ENCODE results near the gene EID3. TPM values are rescaled to one million over a fixed set of nuclear protein-coding genes. Genes with fewer than 3 reads are reported as not detected.

The EID3 gene
- total RNA-seq, 1 donor from 2014 or later, result 9.1 TPM

DNA sequence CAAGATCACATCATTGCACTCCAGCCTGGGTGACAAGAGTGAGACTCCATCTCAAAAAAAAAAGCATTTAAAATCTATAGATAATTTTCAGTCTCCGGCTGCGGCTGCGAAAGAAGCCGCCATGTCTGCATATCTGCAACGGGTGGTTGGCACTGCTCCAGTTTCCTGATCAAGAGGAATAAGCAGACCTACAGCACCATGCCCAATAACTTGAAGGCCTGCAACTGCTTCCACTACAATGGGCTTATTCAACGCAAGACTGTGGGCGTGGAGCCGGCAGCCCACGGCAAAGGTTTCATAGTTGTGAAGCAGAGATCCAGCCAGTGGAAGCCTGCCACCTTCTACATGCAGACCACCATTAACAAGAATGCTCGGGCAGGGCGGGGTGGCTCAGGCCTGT is 30.6 kb upstream of the EID3 start:
- H3K36me3 ChIP-seq, result no peaks in the 10 kb centered on the region
- H3K4me1 ChIP-seq, result no peaks in the 10 kb centered on the region
- TF ChIP-seq POLR2A (IDR thresholded peaks at IDR 0.05) (no peak), CTCF (IDR thresholded peaks at IDR 0.05) (no peak), POLR2AphosphoS5 (IDR thresholded peaks at IDR 0.05; ENCODE audit: insufficient read depth in 1 of 2, low read depth in 1 of 2) (no peak)
- intact Hi-C loops (cut with DNase I), result no loop called here
- no peak overlapping the region for H3K27ac ChIP-seq
- DNase-seq (ENCODE audit: extremely low spot score in 2 of 2), result no peak
- H3K4me3 ChIP-seq, result no peak overlapping the region
- no peaks in the 10 kb centered on the region for H3K9me3 ChIP-seq
- H3K27me3 ChIP-seq, result no peaks in the 10 kb centered on the region

- intact Hi-C loops (cut with DNase I), result no loop called here
Measured at GRCh38 chr12:104273503-104273902, 30.0 kb upstream of the EID3 start.

GRCh38 chr12:104274811-104275210 is 28.7 kb upstream of the EID3 start:
- Histone ChIP-seq H3K4me1 (no peaks in the 10 kb centered on the region), H3K27ac (no peak overlapping the region), H3K36me3 (no peaks in the 10 kb centered on the region), H3K9me3 (no peaks in the 10 kb centered on the region), H3K27me3 (no peaks in the 10 kb centered on the region), H3K4me3 (no peak overlapping the region)
- DNase-seq (ENCODE audit: extremely low spot score in 2 of 2), result no peak
- intact Hi-C loops (cut with DNase I), result loop anchor here (5.0 kb wide), 1 partner anchor 393 kb away; no protein-coding TSS in a partner anchor
- TF ChIP-seq CTCF (IDR thresholded peaks at IDR 0.05) (no peak), POLR2AphosphoS5 (IDR thresholded peaks at IDR 0.05; ENCODE audit: insufficient read depth in 1 of 2, low read depth in 1 of 2) (no peak), POLR2A (IDR thresholded peaks at IDR 0.05) (no peak)

More at GRCh38 chr12:104273503-104273902, 30.0 kb upstream of the EID3 start:
- Histone ChIP-seq H3K27me3 (no peaks in the 10 kb centered on the region), H3K4me3 (no peak overlapping the region), H3K4me1 (no peaks in the 10 kb centered on the region), H3K27ac (no peak overlapping the region), H3K9me3 (no peaks in the 10 kb centered on the region), H3K36me3 (no peaks in the 10 kb centered on the region)
- DNase-seq (ENCODE audit: extremely low spot score in 2 of 2), result no peak
- TF ChIP-seq POLR2AphosphoS5 (IDR thresholded peaks at IDR 0.05; ENCODE audit: insufficient read depth in 1 of 2, low read depth in 1 of 2), result no peak
- TF ChIP-seq POLR2A (IDR thresholded peaks at IDR 0.05), result no peak
- no peak for TF ChIP-seq CTCF (IDR thresholded peaks at IDR 0.05)

DNA sequence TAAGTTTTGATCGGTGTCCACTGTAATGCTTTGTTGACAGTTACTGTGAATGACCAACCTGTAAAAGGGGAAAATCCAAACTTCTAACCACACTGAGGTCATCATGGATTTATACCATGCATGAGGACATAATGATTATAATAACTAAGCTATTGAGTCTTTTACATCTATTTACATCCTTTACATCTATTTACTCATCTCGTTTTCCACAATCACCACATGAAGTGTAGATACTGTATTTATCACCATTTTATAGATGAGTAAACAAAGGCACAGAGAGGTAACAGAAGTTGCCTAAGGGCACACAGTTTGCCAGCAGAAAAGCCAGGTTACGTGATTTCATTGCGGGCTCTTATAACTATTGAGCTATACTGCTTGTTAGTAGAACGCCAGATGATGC is 27.9 kb upstream of the EID3 start:
- Histone ChIP-seq H3K4me3 (no peak overlapping the region), H3K27ac (no peak overlapping the region), H3K4me1 (no peaks in the 10 kb centered on the region), H3K36me3 (no peaks in the 10 kb centered on the region), H3K9me3 (no peaks in the 10 kb centered on the region), H3K27me3 (no peaks in the 10 kb centered on the region)
- no peak for DNase-seq (ENCODE audit: extremely low spot score in 2 of 2)
- intact Hi-C loops (cut with DNase I), result loop anchor here (5.0 kb wide), 1 partner anchor 393 kb away; no protein-coding TSS in a partner anchor
- TF ChIP-seq POLR2AphosphoS5 (IDR thresholded peaks at IDR 0.05; ENCODE audit: insufficient read depth in 1 of 2, low read depth in 1 of 2) (no peak), POLR2A (IDR thresholded peaks at IDR 0.05) (no peak), CTCF (IDR thresholded peaks at IDR 0.05) (no peak)

DNA sequence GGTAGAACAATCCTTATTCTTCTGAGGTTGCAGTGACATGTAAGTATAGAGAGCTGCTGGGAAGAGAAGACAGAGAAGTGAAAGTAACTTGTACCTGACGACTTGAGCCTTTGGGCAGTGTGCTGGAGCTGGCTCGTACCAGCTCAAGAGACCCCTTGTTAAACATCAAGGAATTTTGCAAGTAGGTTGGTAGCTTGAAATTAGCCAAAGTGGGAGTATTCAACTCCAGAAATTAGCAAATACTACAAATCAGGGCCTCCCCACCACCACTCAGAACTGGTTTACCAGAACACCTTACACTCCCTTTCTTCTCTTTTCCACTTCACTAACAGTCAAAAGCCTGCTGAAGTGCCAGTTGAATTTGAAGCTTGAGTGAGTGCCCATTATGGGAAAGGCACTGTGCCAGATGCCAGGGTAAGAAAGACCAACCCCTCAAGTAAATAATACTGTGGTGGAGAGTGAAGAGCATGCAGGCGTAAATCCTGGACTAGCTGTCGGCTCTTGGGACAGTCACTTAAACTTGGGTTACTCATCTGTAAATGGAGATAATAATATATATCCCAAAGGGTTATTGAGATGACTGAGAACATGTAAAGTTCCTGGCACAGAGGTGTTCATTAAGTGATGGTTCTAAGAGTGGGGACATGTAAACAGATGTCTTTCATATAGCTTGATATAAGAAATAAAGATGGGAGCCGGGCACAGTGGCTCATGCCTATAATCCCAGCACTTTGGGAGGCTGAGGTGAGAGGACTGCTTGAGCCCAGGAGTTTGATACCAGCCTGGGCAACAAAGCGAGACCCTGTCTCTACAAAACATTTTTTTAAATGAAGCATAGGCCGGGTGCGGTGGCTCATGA is 27.0 kb upstream of the EID3 start:
- TF ChIP-seq POLR2A (IDR thresholded peaks at IDR 0.05), result no peak
- no peak for TF ChIP-seq CTCF (IDR thresholded peaks at IDR 0.05)
- no peak for TF ChIP-seq POLR2AphosphoS5 (IDR thresholded peaks at IDR 0.05; ENCODE audit: insufficient read depth in 1 of 2, low read depth in 1 of 2)
- Histone ChIP-seq H3K9me3 (no peaks in the 10 kb centered on the region), H3K27me3 (no peaks in the 10 kb centered on the region), H3K27ac (no peak overlapping the region), H3K4me1 (no peaks in the 10 kb centered on the region), H3K36me3 (no peaks in the 10 kb centered on the region), H3K4me3 (no peak overlapping the region)
- DNase-seq (ENCODE audit: extremely low spot score in 2 of 2), result no peak
- intact Hi-C loops (cut with DNase I), result loop anchor here (5.0 kb wide), 1 partner anchor 394 kb away; no protein-coding TSS in a partner anchor
